Left lung (tissue), 10 donors: ENCODE results near the gene CDH13. TPM values are rescaled to one million over a fixed set of nuclear protein-coding genes. Genes with fewer than 3 reads are reported as not detected.

Source experiments
- ATAC-seq: fragments of 200-7000 bp; cut with Tn5 transposase; one replicate; pipeline ENCODE4 v1.9.1; 2020; ENCODE audit warnings: moderate library complexity
- DNase-seq, 4 donors: peaks; one replicate each; pipeline ENCODE4 v3.0.0-alpha.2; 2013 to 2020
- H3K27ac ChIP-seq, 2 donors: fragments of 200-600 bp; sonication (generic) in 1 of 2; one replicate each; pipeline versions ENCODE4 v1.5.0 to v1.8.0; 2020 to 2021
- H3K27me3 ChIP-seq, 2 donors: fragments of 200-600 bp; sonication (generic) in 1 of 2; one replicate each; pipeline versions ENCODE4 v1.5.0 to v1.8.0; 2020 to 2021
- H3K36me3 ChIP-seq, 2 donors: fragments of 200-600 bp; sonication (generic) in 1 of 2; one replicate each; pipeline versions ENCODE4 v1.5.0 to v1.8.0; 2020 to 2021
- H3K4me1 ChIP-seq, 2 donors: fragments of 200-600 bp; one replicate each; pipeline ENCODE4 v1.8.0; 2021
- H3K4me3 ChIP-seq, 2 donors: fragments of 200-600 bp; sonication (generic) in 1 of 2; one replicate each; pipeline versions ENCODE4 v1.5.0 to v1.8.0; 2020 to 2021; ENCODE audit warnings: mild to moderate bottlenecking in 1 of 2
- H3K9me3 ChIP-seq, 2 donors: fragments of 200-600 bp; sonication (generic) in 1 of 2; one replicate each; pipeline versions ENCODE4 v1.5.0 to v1.8.0; 2020 to 2021
- CTCF ChIP-seq, 2 donors: fragments of 200-600 bp; sonication (generic) in 1 of 2; IDR thresholded peaks; one replicate each; pipeline versions ENCODE4 v1.5.0 to v1.8.0; 2021; ENCODE audit warnings: antibody characterized with exemption in 2 of 2
- intact Hi-C, 2 donors: fragments of 100-400 bp; cut with DNase I; formaldehyde crosslinking; loops; one replicate each; pipeline versions ENCODE4 v1.11.2 to v1.14.2; 2022
- polyA plus RNA-seq, 6 donors: library from polyadenylated mRNA; unstranded; fragments of 120-200 nt; gene quantifications; one replicate each; pipeline ENCODE4 v1.2.1, GENCODE V29; 2013; ENCODE audit not compliant: insufficient read length in 6 of 6
- total RNA-seq, 2 donors: library from RNA; stranded (reverse); fragmentation: NEBNext Ultra II Directional; extraction: Animal tissue kit (Norgen Biotek cat#: 25700); gene quantifications; one replicate each; pipeline ENCODE4 v1.2.1, GENCODE V29; 2021
- donor health status: DM: no; HTN: yes; CAD: no.
- donor health status: DM: no; HTN: no; CAD: no.

The CDH13 gene
- total and polyA plus RNA-seq, 8 donors: 2.7 to 20.3 (median 3.2) TPM

- H3K4me1 ChIP-seq: peaks cover 7% of the 10 kb centered on the region in 2 donors
- no peaks in the 10 kb centered on the region for H3K36me3 ChIP-seq
- peaks cover 18 to 52% of the 10 kb centered on the region in 2 donors for H3K27me3 ChIP-seq
- intact Hi-C loops: no loop called here
- TF ChIP-seq CTCF (IDR thresholded peaks at IDR 0.05): no peak
- H3K9me3 ChIP-seq: no peaks in the 10 kb centered on the region
- H3K27ac ChIP-seq: no peak overlapping the region
- no peak overlapping the region for H3K4me3 ChIP-seq
- ATAC-seq (no peak), DNase-seq (no peak)
Measured at GRCh38 chr16:82630688-82631087, 3.9 kb downstream of the CDH13 start.

- intact Hi-C loops: no loop called here
- Histone ChIP-seq H3K9me3 (no peaks in the 10 kb centered on the region), H3K27me3 (peaks cover 13 to 39% of the 10 kb centered on the region in 2 donors), H3K27ac (no peak overlapping the region), H3K4me3 (no peak overlapping the region), H3K4me1 (peaks cover 7% of the 10 kb centered on the region in 2 donors), H3K36me3 (no peaks in the 10 kb centered on the region)
- no peak for TF ChIP-seq CTCF (IDR thresholded peaks at IDR 0.05)
- ATAC-seq (no peak), DNase-seq (no peak)
Measured at GRCh38 chr16:82631701-82632685, 5.2 kb downstream of the CDH13 start.

GRCh38 chr16:82633964-82634600 is 7.3 kb downstream of the CDH13 start:
- H3K36me3 ChIP-seq: no peaks in the 10 kb centered on the region
- peaks cover 0 to 18% of the 10 kb centered on the region in 2 donors for H3K27me3 ChIP-seq
- ATAC-seq (no peak), DNase-seq (no peak)
- peaks cover 0 to 5% of the 10 kb centered on the region in 2 donors for H3K4me1 ChIP-seq
- H3K9me3 ChIP-seq: no peaks in the 10 kb centered on the region
- no peak for TF ChIP-seq CTCF (IDR thresholded peaks at IDR 0.05)
- H3K4me3 ChIP-seq: no peak overlapping the region
- H3K27ac ChIP-seq: no peak overlapping the region
- intact Hi-C loops: no loop called here

- Histone ChIP-seq H3K27ac (no peak overlapping the region), H3K4me3 (no peak overlapping the region), H3K4me1 (peaks cover 0 to 1% of the 10 kb centered on the region in 2 donors), H3K36me3 (no peaks in the 10 kb centered on the region), H3K9me3 (no peaks in the 10 kb centered on the region), H3K27me3 (peaks cover 0 to 8% of the 10 kb centered on the region in 2 donors)
- no peak for TF ChIP-seq CTCF (IDR thresholded peaks at IDR 0.05)
- DNase-seq (no peak), ATAC-seq (no peak)
- intact Hi-C loops: no loop called here
Measured at GRCh38 chr16:82634955-82635610, 8.3 kb downstream of the CDH13 start.

- intact Hi-C loops: no loop called here
- no peak for DNase-seq
- TF ChIP-seq CTCF (IDR thresholded peaks at IDR 0.05): no peak
Measured at GRCh38 chr16:82636485-82636884, 9.7 kb downstream of the CDH13 start.

More at GRCh38 chr16:82636485-82636884, 9.7 kb downstream of the CDH13 start:
- no peaks in the 10 kb centered on the region for H3K9me3 ChIP-seq
- no peak for ATAC-seq
- no peak overlapping the region for H3K27ac ChIP-seq
- H3K4me1 ChIP-seq: no peaks in the 10 kb centered on the region
- H3K4me3 ChIP-seq: no peak overlapping the region
- H3K27me3 ChIP-seq: no peaks in the 10 kb centered on the region
- H3K36me3 ChIP-seq: no peaks in the 10 kb centered on the region
